ENCODE measurements around the gene ZFYVE26. TPM values are rescaled to one million over a fixed set of nuclear protein-coding genes. Genes with fewer than 3 reads are reported as not detected.

The ZFYVE26 gene
- total RNA-seq, 1 experiment from 2014 or later: 9.4 TPM

GRCh38 chr14:67785270-67786109, 30.9 kb downstream of the ZFYVE26 start:
- no peaks in the 10 kb centered on the region for H3K9me3 ChIP-seq (replicated peaks)
- DNase-seq (ENCODE audit: low read depth in 1 of 2, low spot score in 2 of 2): no peak
- H3K4me1 ChIP-seq (replicated peaks): no peaks in the 10 kb centered on the region
- no peaks in the 10 kb centered on the region for H3K27me3 ChIP-seq (replicated peaks)
- H3K4me3 ChIP-seq: no peak overlapping the region
- no peak overlapping the region for H3K27ac ChIP-seq
- H3K36me3 ChIP-seq: peaks cover 55% of the 10 kb centered on the region

GRCh38 chr14:67784244-67784823, 32.1 kb downstream of the ZFYVE26 start:
- Histone ChIP-seq H3K36me3 (peaks cover 51% of the 10 kb centered on the region), H3K4me3 (no peak overlapping the region), H3K9me3 (replicated peaks) (no peaks in the 10 kb centered on the region), H3K27me3 (replicated peaks) (no peaks in the 10 kb centered on the region), H3K4me1 (replicated peaks) (no peaks in the 10 kb centered on the region), H3K27ac (no peak overlapping the region)
- DNase-seq (ENCODE audit: low read depth in 1 of 2, low spot score in 2 of 2): no peak

GRCh38 chr14:67782090-67782489, 34.3 kb downstream of the ZFYVE26 start:
- Histone ChIP-seq H3K4me3 (no peak overlapping the region), H3K27me3 (replicated peaks) (no peaks in the 10 kb centered on the region), H3K4me1 (replicated peaks) (no peaks in the 10 kb centered on the region), H3K9me3 (replicated peaks) (no peaks in the 10 kb centered on the region), H3K36me3 (peaks cover 60% of the 10 kb centered on the region), H3K27ac (no peak overlapping the region)
- no peak for DNase-seq (ENCODE audit: low read depth in 1 of 2, low spot score in 2 of 2)

- Histone ChIP-seq H3K9me3 (replicated peaks) (no peaks in the 10 kb centered on the region), H3K4me1 (replicated peaks) (no peaks in the 10 kb centered on the region), H3K36me3 (peaks cover 70% of the 10 kb centered on the region), H3K27me3 (replicated peaks) (no peaks in the 10 kb centered on the region), H3K27ac (no peak overlapping the region), H3K4me3 (no peak overlapping the region)
- DNase-seq (ENCODE audit: low read depth in 1 of 2, low spot score in 2 of 2): no peak
Observed at GRCh38 chr14:67778792-67779191, 37.6 kb downstream of the ZFYVE26 start.

GRCh38 chr14:67776653-67777322, 39.6 kb downstream of the ZFYVE26 start:
- no peak for DNase-seq (ENCODE audit: low read depth in 1 of 2, low spot score in 2 of 2)
- no peak overlapping the region for H3K27ac ChIP-seq
- H3K4me1 ChIP-seq (replicated peaks): no peaks in the 10 kb centered on the region
- no peaks in the 10 kb centered on the region for H3K27me3 ChIP-seq (replicated peaks)
- peaks cover 61% of the 10 kb centered on the region for H3K36me3 ChIP-seq
- H3K4me3 ChIP-seq: no peak overlapping the region
- H3K9me3 ChIP-seq (replicated peaks): no peaks in the 10 kb centered on the region

- Histone ChIP-seq H3K4me3 (no peak overlapping the region), H3K27ac (no peak overlapping the region), H3K36me3 (peaks cover 58% of the 10 kb centered on the region), H3K4me1 (replicated peaks) (no peaks in the 10 kb centered on the region), H3K9me3 (replicated peaks) (no peaks in the 10 kb centered on the region), H3K27me3 (replicated peaks) (no peaks in the 10 kb centered on the region)
- DNase-seq (ENCODE audit: low read depth in 1 of 2, low spot score in 2 of 2): no peak
Observed at GRCh38 chr14:67773844-67774377, 42.5 kb downstream of the ZFYVE26 start.

GRCh38 chr14:67768219-67768618, 48.2 kb downstream of the ZFYVE26 start:
- H3K9me3 ChIP-seq (replicated peaks): no peaks in the 10 kb centered on the region
- H3K27ac ChIP-seq: no peak overlapping the region
- no peaks in the 10 kb centered on the region for H3K4me1 ChIP-seq (replicated peaks)
- H3K27me3 ChIP-seq (replicated peaks): no peaks in the 10 kb centered on the region
- peaks cover 53% of the 10 kb centered on the region for H3K36me3 ChIP-seq
- no peak for DNase-seq (ENCODE audit: low read depth in 1 of 2, low spot score in 2 of 2)
- no peak overlapping the region for H3K4me3 ChIP-seq

GRCh38 chr14:67766035-67766680, 50.2 kb downstream of the ZFYVE26 start:
- peaks cover 54% of the 10 kb centered on the region for H3K36me3 ChIP-seq
- no peak overlapping the region for H3K27ac ChIP-seq
- H3K4me3 ChIP-seq: no peak overlapping the region
- H3K9me3 ChIP-seq (replicated peaks): no peaks in the 10 kb centered on the region
- no peak for DNase-seq (ENCODE audit: low read depth in 1 of 2, low spot score in 2 of 2)
- H3K4me1 ChIP-seq (replicated peaks): no peaks in the 10 kb centered on the region
- H3K27me3 ChIP-seq (replicated peaks): no peaks in the 10 kb centered on the region

GRCh38 chr14:67765192-67765834, 51.1 kb downstream of the ZFYVE26 start:
- no peak overlapping the region for H3K4me3 ChIP-seq
- no peaks in the 10 kb centered on the region for H3K4me1 ChIP-seq (replicated peaks)
- no peaks in the 10 kb centered on the region for H3K27me3 ChIP-seq (replicated peaks)
- H3K9me3 ChIP-seq (replicated peaks): no peaks in the 10 kb centered on the region
- peaks cover 59% of the 10 kb centered on the region for H3K36me3 ChIP-seq
- DNase-seq (ENCODE audit: low read depth in 1 of 2, low spot score in 2 of 2): no peak
- H3K27ac ChIP-seq: no peak overlapping the region

- peaks cover 57% of the 10 kb centered on the region for H3K36me3 ChIP-seq
- no peaks in the 10 kb centered on the region for H3K27me3 ChIP-seq (replicated peaks)
- no peak overlapping the region for H3K4me3 ChIP-seq
- H3K4me1 ChIP-seq (replicated peaks): no peaks in the 10 kb centered on the region
- no peak overlapping the region for H3K27ac ChIP-seq
- DNase-seq (ENCODE audit: low read depth in 1 of 2, low spot score in 2 of 2): no peak
- no peaks in the 10 kb centered on the region for H3K9me3 ChIP-seq (replicated peaks)
Observed at GRCh38 chr14:67764496-67764895, 51.9 kb downstream of the ZFYVE26 start.

GRCh38 chr14:67763158-67763822, 53.1 kb downstream of the ZFYVE26 start:
- Histone ChIP-seq H3K36me3 (peaks cover 46% of the 10 kb centered on the region), H3K9me3 (replicated peaks) (no peaks in the 10 kb centered on the region), H3K27ac (no peak overlapping the region), H3K4me3 (no peak overlapping the region), H3K4me1 (replicated peaks) (no peaks in the 10 kb centered on the region), H3K27me3 (replicated peaks) (no peaks in the 10 kb centered on the region)
- no peak for DNase-seq (ENCODE audit: low read depth in 1 of 2, low spot score in 2 of 2)

GRCh38 chr14:67762051-67762450, 54.3 kb downstream of the ZFYVE26 start:
- Histone ChIP-seq H3K4me3 (no peak overlapping the region), H3K27ac (no peak overlapping the region), H3K27me3 (replicated peaks) (no peaks in the 10 kb centered on the region), H3K9me3 (replicated peaks) (no peaks in the 10 kb centered on the region), H3K36me3 (peaks cover 39% of the 10 kb centered on the region), H3K4me1 (replicated peaks) (no peaks in the 10 kb centered on the region)
- no peak for DNase-seq (ENCODE audit: low read depth in 1 of 2, low spot score in 2 of 2)

GRCh38 chr14:67759916-67760315, 56.5 kb downstream of the ZFYVE26 start:
- peaks cover 29% of the 10 kb centered on the region for H3K36me3 ChIP-seq
- H3K4me1 ChIP-seq (replicated peaks): no peaks in the 10 kb centered on the region

More at GRCh38 chr14:67759916-67760315, 56.5 kb downstream of the ZFYVE26 start:
- H3K9me3 ChIP-seq (replicated peaks): no peaks in the 10 kb centered on the region
- no peak for DNase-seq (ENCODE audit: low read depth in 1 of 2, low spot score in 2 of 2)
- H3K4me3 ChIP-seq: no peak overlapping the region
- H3K27me3 ChIP-seq (replicated peaks): no peaks in the 10 kb centered on the region
- no peak overlapping the region for H3K27ac ChIP-seq
